A549 treated with GW870086 at 1 μM for 4 hours (cell line): Measurements from ENCODE around the gene ZNF526. TPM values are rescaled to one million over a fixed set of nuclear protein-coding genes. Genes with fewer than 3 reads are reported as not detected.

Experiments
- total RNA-seq: library from RNA; stranded (reverse); fragments of 200-300 nt; extraction: Qiagen RNA extraction; gene quantifications from 5 replicates; pipeline ENCODE4 v1.2.3, GENCODE V29; 2022; ENCODE audit warnings: low read depth

ZNF526 gene, protein sequence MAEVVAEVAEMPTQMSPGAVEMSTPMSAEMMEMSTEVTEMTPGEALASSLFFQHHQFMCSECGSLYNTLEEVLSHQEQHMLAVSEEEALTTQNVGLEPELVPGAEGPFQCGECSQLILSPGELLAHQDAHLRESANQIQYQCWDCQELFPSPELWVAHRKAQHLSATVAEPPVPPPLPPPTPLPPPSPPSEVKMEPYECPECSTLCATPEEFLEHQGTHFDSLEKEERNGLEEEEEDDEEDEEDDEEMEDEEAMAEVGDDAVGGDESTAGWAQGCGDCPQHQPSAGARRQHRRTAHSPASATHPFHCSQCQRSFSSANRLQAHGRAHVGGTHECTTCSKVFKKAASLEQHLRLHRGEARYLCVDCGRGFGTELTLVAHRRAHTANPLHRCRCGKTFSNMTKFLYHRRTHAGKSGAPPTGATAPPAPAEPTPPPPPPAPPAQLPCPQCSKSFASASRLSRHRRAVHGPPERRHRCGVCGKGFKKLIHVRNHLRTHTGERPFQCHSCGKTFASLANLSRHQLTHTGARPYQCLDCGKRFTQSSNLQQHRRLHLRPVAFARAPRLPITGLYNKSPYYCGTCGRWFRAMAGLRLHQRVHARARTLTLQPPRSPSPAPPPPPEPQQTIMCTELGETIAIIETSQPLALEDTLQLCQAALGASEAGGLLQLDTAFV
- total RNA-seq = 15.5 to 21.1 TPM (median 19.8 TPM) in 5 replicates

DNA sequence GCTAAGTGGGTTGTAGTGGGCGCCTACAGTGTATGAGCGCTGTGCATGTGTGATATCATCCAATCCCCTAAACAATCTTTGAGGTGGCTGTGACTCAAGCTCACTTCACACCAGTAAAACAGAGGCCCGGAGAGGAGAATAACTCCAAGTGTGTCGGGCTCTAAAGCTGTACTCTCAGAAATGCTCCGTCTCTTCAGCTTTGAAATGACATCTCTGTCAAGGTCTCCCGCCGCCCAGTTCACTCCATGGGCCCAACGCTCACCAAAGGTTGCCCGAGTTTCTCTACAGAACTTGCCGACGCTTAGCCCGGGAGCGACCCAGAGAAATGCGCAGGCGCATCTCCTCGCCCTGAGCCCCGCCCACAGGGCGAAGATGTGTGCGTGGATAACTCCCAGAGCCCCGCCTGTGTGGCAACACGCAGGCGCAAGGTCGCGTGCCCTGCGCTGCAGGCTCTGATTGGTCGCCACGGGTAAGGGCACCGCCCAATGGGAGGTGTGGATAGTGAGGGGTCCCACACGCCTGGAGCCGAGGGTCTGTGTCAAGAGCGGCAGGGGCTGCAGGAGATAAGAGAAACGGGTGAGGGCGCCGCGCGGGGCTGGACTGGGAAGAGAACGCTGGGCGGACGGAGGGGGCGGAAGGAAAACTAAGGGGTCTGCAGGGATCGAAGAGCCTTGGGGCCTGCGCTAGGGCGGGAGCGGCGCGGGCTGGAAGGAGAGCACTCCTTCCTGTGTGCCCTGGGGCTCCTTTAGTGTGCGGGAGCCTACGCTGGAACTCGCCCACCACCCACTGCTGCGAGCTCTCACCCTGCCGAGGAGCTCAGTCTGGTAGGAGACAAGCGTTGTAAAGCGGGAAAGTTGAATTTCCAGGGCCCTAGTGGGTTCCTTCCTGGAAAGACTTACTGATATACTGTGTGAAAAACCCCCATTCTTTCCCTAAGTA, at the start of gene ZNF526:
Gene ZNF526 (plus strand): TSS at position 501 of the 939 bp plus-strand sequence. CDS start 4,092 bp downstream, outside the sequence.

DNA sequence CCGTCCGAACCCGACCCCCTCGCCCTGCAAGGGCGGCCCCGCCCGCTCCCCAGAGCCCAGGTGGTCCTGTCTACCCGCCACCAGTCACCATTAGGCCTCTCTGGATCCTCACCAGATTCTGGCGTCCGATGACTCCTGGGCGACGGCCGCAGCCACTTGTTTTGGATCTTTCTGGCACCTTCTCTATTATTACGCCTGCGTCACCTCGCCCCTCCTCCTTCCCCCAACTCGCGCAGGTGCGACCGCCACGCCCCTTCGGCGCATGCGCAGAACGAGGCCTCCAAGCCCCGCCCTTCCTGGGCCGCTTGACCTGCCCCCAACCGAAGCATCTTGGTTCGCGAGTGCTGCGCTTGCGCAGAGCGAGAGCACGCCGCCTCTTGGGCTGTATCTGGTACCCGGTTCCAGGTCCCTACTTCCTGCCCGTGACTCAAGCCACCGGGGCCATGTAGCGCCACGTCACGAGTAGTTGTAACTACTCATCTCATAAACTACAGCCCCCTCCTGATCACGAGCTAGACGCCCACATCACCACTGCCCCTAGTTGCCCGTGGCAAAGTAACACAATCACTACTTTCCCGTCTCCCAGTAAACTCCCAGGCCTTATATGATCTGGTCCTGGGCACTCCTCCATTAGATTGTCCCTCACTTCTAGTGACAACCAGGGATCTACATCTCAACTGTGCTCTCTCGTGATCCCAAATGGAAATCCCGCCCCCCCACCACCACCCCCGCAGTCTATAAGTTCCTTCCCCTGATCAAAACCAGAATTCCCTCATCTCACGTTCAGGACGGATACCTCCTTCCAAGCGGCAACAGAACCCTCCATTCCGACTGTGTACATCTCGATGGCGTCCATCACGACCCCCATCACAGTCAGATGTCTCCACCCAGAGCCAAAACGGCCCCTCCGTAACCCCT, 2.3 kb upstream of the ZNF526 start, which contains the start of gene DEDD2:
Gene DEDD2 (minus strand): TSS at position 158 of the 918 bp plus-strand sequence. CDS start 670 bp downstream, outside the sequence.

DNA sequence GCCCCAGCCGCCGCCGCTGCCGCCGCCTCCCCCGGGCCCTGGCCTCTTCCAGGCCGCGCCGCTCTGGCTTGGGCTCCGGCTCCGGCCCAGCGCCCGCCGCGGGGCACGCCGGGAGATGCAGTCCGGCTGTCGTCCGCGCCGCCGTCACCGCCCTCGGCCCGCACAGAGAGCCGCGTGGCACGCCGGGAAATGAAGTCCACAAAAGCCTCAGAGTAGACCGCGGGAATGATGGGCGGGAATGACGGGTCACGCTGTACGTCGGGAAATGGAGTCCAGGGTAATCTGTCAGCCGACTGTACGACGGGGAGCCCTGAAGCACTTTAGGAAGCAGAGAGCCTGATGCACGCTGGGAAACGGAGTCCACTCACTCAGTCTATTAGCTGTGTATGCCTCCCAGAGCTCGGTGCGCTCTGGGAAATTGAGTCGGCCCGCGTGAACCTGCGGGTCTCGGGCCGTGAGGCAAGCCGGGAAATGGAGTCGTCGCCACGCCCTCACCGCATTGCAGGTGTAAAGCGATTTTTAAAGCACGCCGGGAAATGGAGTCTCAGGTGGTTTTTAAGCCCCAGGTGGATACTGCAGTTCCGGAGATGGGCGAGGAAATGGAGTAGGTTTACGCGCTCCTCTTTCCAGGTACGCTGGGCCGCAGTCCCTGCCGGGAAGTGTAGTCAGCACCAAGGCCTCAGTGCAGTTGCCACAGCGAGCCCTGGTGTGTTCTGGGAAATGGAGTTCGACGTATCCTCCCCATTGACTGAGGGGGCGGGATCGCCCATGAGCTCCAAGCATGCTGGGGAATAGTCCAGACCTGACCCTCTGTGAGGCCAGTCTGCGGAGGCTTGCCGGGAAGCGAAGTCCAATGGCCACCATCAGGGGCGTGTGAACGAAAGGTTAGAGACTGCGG, 22.6 kb downstream of the ZNF526 start, which contains the start of gene GSK3A:
Gene GSK3A (minus strand): TSS at position 91 of the 898 bp plus-strand sequence. CDS start 137 bp downstream, outside the sequence.

DNA sequence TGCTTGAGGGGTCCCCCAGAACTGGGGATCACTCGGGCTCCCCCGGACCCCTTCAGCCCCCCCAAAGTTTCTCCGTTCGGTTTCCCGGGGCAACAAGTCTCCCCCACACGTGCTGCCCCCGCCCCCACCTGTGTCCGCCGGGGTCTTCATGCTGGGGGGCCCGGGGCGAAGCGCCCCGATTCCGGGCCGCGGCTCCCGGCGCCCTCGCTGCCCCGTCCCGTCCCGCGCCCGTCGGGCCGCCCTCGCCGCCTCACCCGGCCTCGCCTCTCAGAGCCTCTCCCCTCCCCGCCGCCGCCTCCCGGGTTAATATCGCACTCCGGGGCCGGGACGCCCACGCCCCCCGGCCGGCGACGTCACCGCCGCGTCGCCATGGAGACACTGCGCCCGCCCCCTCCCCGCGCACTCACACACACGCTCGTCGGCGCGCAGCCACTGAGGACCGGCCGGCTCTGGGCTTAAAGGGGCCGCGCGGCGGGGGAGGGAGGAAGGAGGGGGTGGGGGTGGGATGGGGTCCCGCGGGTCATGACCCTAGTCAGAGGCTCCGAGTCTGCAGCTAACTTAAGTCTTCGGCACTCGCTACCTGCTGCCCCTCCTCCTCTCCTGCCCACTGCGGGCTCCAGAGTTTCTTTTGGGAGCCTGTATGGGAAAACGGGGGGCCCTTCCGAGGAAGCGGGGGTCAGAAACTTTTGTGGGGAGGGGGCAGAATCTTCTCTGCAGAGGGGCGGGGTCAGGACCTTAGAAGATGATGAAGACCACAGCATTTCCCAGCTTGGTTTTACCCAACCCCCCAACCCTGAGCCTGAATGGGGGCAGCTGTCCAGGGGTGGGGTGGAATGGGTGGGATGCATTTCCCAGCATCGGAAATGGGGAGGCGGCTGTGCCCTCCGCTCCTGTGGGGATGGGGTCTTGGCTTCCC, 35.0 kb downstream of the ZNF526 start, which contains the start of gene ERF:
Gene ERF (minus strand): TSS at position 279 of the 916 bp plus-strand sequence. CDS start 129 bp downstream, at position 150.

DNA sequence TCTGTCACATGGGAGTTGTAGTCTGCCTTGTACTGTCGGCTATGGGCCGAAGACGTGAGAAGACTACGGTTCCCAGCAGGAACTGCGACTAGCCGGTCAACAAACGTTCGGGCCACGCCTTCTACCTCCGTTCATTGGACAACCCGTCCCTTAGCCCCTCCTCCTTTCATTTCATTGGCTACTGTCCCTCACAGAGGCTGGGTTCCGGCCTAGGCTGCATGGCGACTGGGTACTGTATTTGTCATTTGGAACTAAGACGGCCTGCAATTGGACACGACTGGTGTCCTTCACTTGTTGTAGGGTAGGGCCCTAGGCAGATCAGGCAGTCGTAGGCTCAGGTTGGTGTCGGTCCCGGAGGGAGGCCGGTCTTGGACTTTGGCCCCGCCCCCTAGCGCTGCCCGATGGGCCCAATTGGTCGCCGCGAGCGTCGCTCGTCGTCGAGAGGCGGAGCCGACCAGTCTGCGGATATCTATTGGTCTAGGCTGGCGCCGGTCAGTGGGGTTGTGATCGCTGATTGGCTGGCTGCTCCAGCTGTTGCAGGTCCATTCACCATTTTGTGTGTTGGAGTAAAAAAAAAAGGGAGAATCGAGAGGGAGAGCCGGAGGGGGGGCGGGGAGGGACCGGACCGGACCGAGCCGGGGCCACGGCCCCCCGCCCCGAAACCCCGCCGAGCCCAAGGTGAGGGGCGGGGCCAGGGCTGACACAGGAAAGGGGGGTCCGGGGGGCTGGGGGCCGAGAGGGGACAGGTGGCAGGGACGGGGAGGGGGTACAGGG, 48.8 kb downstream of the ZNF526 start, which contains the start of gene CIC:
Gene CIC (plus strand): TSS at position 549 of the 774 bp plus-strand sequence. CDS start 2,532 bp downstream, outside the sequence.

Other genes with a start within 250 kb of the ZNF526 start
- gene ATP1A3, start 226.1 kb upstream of the ZNF526 start, total RNA-seq = 3.5 to 5.8 TPM (median 4.7 TPM) in 5 replicates
- gene GRIK5, start 150.1 kb upstream of the ZNF526 start, total RNA-seq = 0.37 to 0.50 TPM (median 0.42 TPM) in 5 replicates
- gene ZNF574, start 144.1 kb upstream of the ZNF526 start, total RNA-seq = 28.7 to 38.8 TPM (median 36.8 TPM) in 5 replicates
- 0.15 to 0.80 TPM (median 0.41 TPM) in 5 replicates for gene POU2F2, start 87.9 kb upstream of the ZNF526 start, total RNA-seq
- 54.3 to 74.7 TPM (median 66.0 TPM) in 5 replicates for gene DEDD2, start 2.6 kb upstream of the ZNF526 start, total RNA-seq
- 104 to 150 TPM (median 147 TPM) in 5 replicates for gene GSK3A, start 22.3 kb downstream of the ZNF526 start, total RNA-seq
- 99.1 to 124 TPM (median 117 TPM) in 5 replicates for gene ERF, start 34.8 kb downstream of the ZNF526 start, total RNA-seq
- 38.6 to 52.2 TPM (median 47.4 TPM) in 5 replicates for gene CIC, start 48.9 kb downstream of the ZNF526 start, total RNA-seq
- gene PRR19, start 81.8 kb downstream of the ZNF526 start, total RNA-seq = 3.6 to 4.9 TPM (median 4.3 TPM) in 5 replicates
- 132 to 152 TPM (median 151 TPM) in 5 replicates for gene PAFAH1B3, start 82.3 kb downstream of the ZNF526 start, total RNA-seq
- gene TMEM145, start 93.0 kb downstream of the ZNF526 start, total RNA-seq = 2.2 to 3.9 TPM (median 3.2 TPM) in 5 replicates
- gene MEGF8, start 105.3 kb downstream of the ZNF526 start, total RNA-seq = 19.0 to 25.2 TPM (median 23.3 TPM) in 5 replicates
- 40.7 to 55.2 TPM (median 48.7 TPM) in 5 replicates for gene CNFN, start 170.0 kb downstream of the ZNF526 start, total RNA-seq
- 1.4 to 2.9 TPM (median 2.3 TPM) in 5 replicates for gene LIPE, start 207.1 kb downstream of the ZNF526 start, total RNA-seq
- 0.18 TPM in 1 of 5 replicates, not detected in the others for gene CXCL17, start 222.6 kb downstream of the ZNF526 start, total RNA-seq